GM23338 (cell line): ENCODE results near the gene TMPRSS9. TPM values are rescaled to one million over a fixed set of nuclear protein-coding genes. Genes with fewer than 3 reads are reported as not detected.
A peak's percentile ranks its signal among the peaks of the same experiment; 100 is the strongest.

Experiments used
- ATAC-seq: fragments of 200-7000 bp; cut with Tn5 transposase; 3 replicates; pipeline ENCODE4 v1.9.1; 2020
- DNase-seq: peaks from one replicate; pipeline ENCODE4 v3.0.0-alpha.2; 2015; ENCODE audit warnings: low spot score
- H2AFZ ChIP-seq: fragments of 200-600 bp; sonication (generic); 2 replicates; pipeline ENCODE4 v1.8.0; 2016; ENCODE audit warnings: antibody characterized with exemption, mild to moderate bottlenecking, moderate library complexity
- H3F3A ChIP-seq: fragments of 200-600 bp; sonication (generic); replicated peaks from 2 replicates; pipeline ENCODE4 v1.8.0; 2017; ENCODE audit warnings: antibody characterized with exemption, mixed run types, low read depth
- H3K27ac ChIP-seq: fragments of 200-600 bp; sonication (generic); 2 replicates; pipeline ENCODE4 v1.6.1; 2016; ENCODE audit warnings: low read depth
- H3K27me3 ChIP-seq: fragments of 200-600 bp; sonication (generic); 2 replicates; pipeline ENCODE4 v1.8.0; 2016; ENCODE audit warnings: mild to moderate bottlenecking, mixed run types, moderate library complexity; ENCODE audit not compliant: insufficient read depth
- H3K36me3 ChIP-seq: fragments of 200-600 bp; sonication (generic); 2 replicates; pipeline ENCODE4 v1.8.0; 2016; ENCODE audit warnings: mild to moderate bottlenecking; ENCODE audit not compliant: insufficient read depth
- H3K4me1 ChIP-seq: fragments of 200-600 bp; sonication (generic); 2 replicates; pipeline ENCODE4 v1.8.0; 2016; ENCODE audit warnings: mild to moderate bottlenecking, moderate library complexity; ENCODE audit not compliant: insufficient read depth
- H3K4me2 ChIP-seq: fragments of 200-600 bp; sonication (generic); 2 replicates; pipeline ENCODE4 v1.7.1; 2017; ENCODE audit warnings: mixed run types
- H3K4me3 ChIP-seq: fragments of 200-600 bp; sonication (generic); 2 replicates; pipeline ENCODE4 v1.6.1; 2016; ENCODE audit warnings: mixed run types
- H3K79me2 ChIP-seq: fragments of 200-600 bp; sonication (generic); replicated peaks from 2 replicates; pipeline ENCODE4 v1.8.0; 2017; ENCODE audit warnings: mild to moderate bottlenecking; ENCODE audit not compliant: insufficient read depth
- H3K9me2 ChIP-seq: fragments of 200-600 bp; sonication (generic); 2 replicates; pipeline ENCODE4 v1.8.0; 2017; ENCODE audit not compliant: insufficient read depth
- H4K20me1 ChIP-seq: fragments of 200-600 bp; sonication (generic); replicated peaks from 2 replicates; pipeline ENCODE4 v1.8.0; 2017; ENCODE audit warnings: mild to moderate bottlenecking; ENCODE audit not compliant: insufficient read depth
- H3K27ac Mint-ChIP-seq: 2 replicates; pipeline ENCODE4 v1.8.0; 2020; ENCODE audit warnings: inconsistent platforms, mild to moderate bottlenecking, moderate library complexity, mixed read lengths
- H3K27me3 Mint-ChIP-seq: 3 replicates; pipeline ENCODE4 v1.8.0; 2022; ENCODE audit warnings: low read depth, mild to moderate bottlenecking, moderate library complexity, mixed read lengths, inconsistent platforms; ENCODE audit not compliant: insufficient read depth, poor library complexity
- H3K36me3 Mint-ChIP-seq: 3 replicates; pipeline ENCODE4 v1.8.0; 2021; ENCODE audit warnings: low read depth, mild to moderate bottlenecking, inconsistent platforms, moderate library complexity, mixed read lengths
- H3K4me1 Mint-ChIP-seq: 3 replicates; pipeline ENCODE4 v1.8.0; 2020; ENCODE audit warnings: mild to moderate bottlenecking, inconsistent platforms, mixed read lengths
- H3K4me3 Mint-ChIP-seq: 3 replicates; pipeline ENCODE4 v1.8.0; 2021; ENCODE audit warnings: moderate library complexity, mild to moderate bottlenecking, inconsistent platforms, mixed read lengths
- H3K9me3 Mint-ChIP-seq: 3 replicates; pipeline ENCODE4 v1.8.0; 2020; ENCODE audit warnings: moderate library complexity, mild to moderate bottlenecking, inconsistent platforms, mixed read lengths
- CTCF ChIP-seq, 2 experiments: fragments of 200-600 bp in 1 of 2; sonication (generic) in 1 of 2; conservative IDR thresholded peaks; 2 replicates each; pipeline versions ENCODE4 v1.5.1 to v1.6.1; 2016 to 2017; ENCODE audit warnings: antibody characterized with exemption in 2 of 2, low read depth in 2 of 2, mild to moderate bottlenecking in 2 of 2, moderate library complexity in 1 of 2
- ETS1 ChIP-seq: IDR thresholded peaks from 2 replicates; pipeline ENCODE4 v1.6.1; 2016; ENCODE audit warnings: antibody characterized with exemption
- JUNB ChIP-seq: IDR thresholded peaks from one replicate; pipeline ENCODE4 v1.6.1; 2016; ENCODE audit warnings: antibody characterized with exemption; ENCODE audit not compliant: unreplicated experiment
- NANOG ChIP-seq: IDR thresholded peaks from 2 replicates; pipeline ENCODE4 v1.6.1; 2016; ENCODE audit warnings: antibody characterized with exemption, borderline replicate concordance
- POLR2AphosphoS5 ChIP-seq: IDR thresholded peaks from 2 replicates; pipeline ENCODE4 v1.6.1; 2016; ENCODE audit warnings: antibody characterized with exemption, low read depth
- REST ChIP-seq: IDR thresholded peaks from one replicate; pipeline ENCODE4 v1.6.1; 2018; ENCODE audit warnings: antibody characterized with exemption; ENCODE audit not compliant: unreplicated experiment
- STAT1 ChIP-seq: IDR thresholded peaks from one replicate; pipeline ENCODE4 v1.6.1; 2016; ENCODE audit warnings: antibody characterized with exemption; ENCODE audit not compliant: unreplicated experiment
- ZNF331 ChIP-seq: fragments of 250-450 bp; sonication (Bioruptor Pico); IDR thresholded peaks from 2 replicates; pipeline ENCODE4 v1.5.0; 2020; ENCODE audit warnings: low read depth, mild to moderate bottlenecking, moderate library complexity
- polyA plus RNA-seq: library from polyadenylated mRNA; unstranded; fragments of >200 nt; fragmentation: Nextera tagmentation; extraction: Ambion mirVana; gene quantifications from 2 replicates; pipeline ENCODE4 v1.2.1, GENCODE V29; 2016
- total RNA-seq: library from RNA; depleted of rRNA; stranded (reverse); fragments of >200 nt; shearing (Covaris generic); gene quantifications from 2 replicates; pipeline ENCODE4 v1.2.3, GENCODE V29; 2014

TMPRSS9 gene
- total and polyA plus RNA-seq, 2 experiments from 2014 or later = 0.05 to 0.28 TPM

GRCh38 chr19:2328401-2329148, 31.5 kb upstream of the TMPRSS9 start, which contains the start of the genes LSM7 and SPPL2B:
Gene LSM7 (minus strand): TSS chr19:2328586. CDS start chr19:2328566, 20 bp downstream.
Gene SPPL2B (plus strand): TSS chr19:2328684. CDS start chr19:2328710, 26 bp downstream.
- peaks cover 21% of the 10 kb centered on the region for H3K4me1 ChIP-seq
- peaks cover 10% of the 10 kb centered on the region; the same call in 1 of the 2 replicates for H4K20me1 ChIP-seq
- no peaks in the 10 kb centered on the region for H3K27me3 ChIP-seq
- no peaks in the 10 kb centered on the region for H3K9me2 ChIP-seq
- ATAC-seq (peak; percentile 66), DNase-seq (peak; percentile 87)
- 0 out of 2 replicates have a peak, but pooled peaks cover 3% of the 10 kb centered on the region for H3F3A ChIP-seq
- peak within 1 kb of the TSS; percentile 93 for H3K4me3 ChIP-seq
- H3K79me2 ChIP-seq = peaks cover 71% of the 10 kb centered on the region
- H3K4me2 ChIP-seq = peak within 1 kb of the TSS; percentile 93
- Mint-ChIP-seq H3K4me3 (peak within 1 kb of the TSS; percentile 97), H3K4me1 (peaks cover 45% of the 10 kb centered on the region), H3K27ac (peak within 1 kb of the TSS; percentile 97), H3K36me3 (peaks cover 29% of the 10 kb centered on the region), H3K27me3 (peaks cover 39% of the 10 kb centered on the region), H3K9me3 (peaks cover 3% of the 10 kb centered on the region; the same call in 1 of the 3 replicates)
- TF ChIP-seq POLR2AphosphoS5 = peak; percentile 90
- TF ChIP-seq REST = peak; percentile 6
- TF ChIP-seq JUNB = no peak
- peak; percentile 70; the same call in 1 of the 2 replicates for TF ChIP-seq ETS1
- no peaks in the 10 kb centered on the region for H3K36me3 ChIP-seq
- peak within 1 kb of the TSS; percentile 93 for H2AFZ ChIP-seq
- peak within 1 kb of the TSS; percentile 78 for H3K27ac ChIP-seq

- Histone ChIP-seq H3K79me2 (peaks cover 74% of the 10 kb centered on the region), H3F3A (peaks cover 4% of the 10 kb centered on the region; the same call in 1 of the 2 replicates), H4K20me1 (peaks cover 10% of the 10 kb centered on the region; the same call in 1 of the 2 replicates), H3K27me3 (no peaks in the 10 kb centered on the region), H3K36me3 (no peaks in the 10 kb centered on the region), H2AFZ (0 out of 2 replicates have a peak overlapping the region, but pooled peaks have one; percentile 93), H3K4me2 (peak overlapping the region; percentile 93), H3K4me1 (peaks cover 21% of the 10 kb centered on the region), H3K9me2 (no peaks in the 10 kb centered on the region), H3K4me3 (peak overlapping the region; percentile 93), H3K27ac (no peak overlapping the region)
- peak overlapping the region; percentile 97 for H3K4me3 Mint-ChIP-seq
- ATAC-seq (no peak), DNase-seq (no peak)
- peak overlapping the region; percentile 6 for H3K27ac Mint-ChIP-seq
- peaks cover 27% of the 10 kb centered on the region for H3K36me3 Mint-ChIP-seq
- peaks cover 47% of the 10 kb centered on the region for H3K4me1 Mint-ChIP-seq
- peaks cover 3% of the 10 kb centered on the region; the same call in 1 of the 3 replicates for H3K9me3 Mint-ChIP-seq
- peaks cover 39% of the 10 kb centered on the region for H3K27me3 Mint-ChIP-seq
- TF ChIP-seq REST (no peak), CTCF (conservative IDR thresholded peaks at IDR 0.05; ENCODE audit: low read depth in 2 of 2) (no peak), POLR2AphosphoS5 (no peak), NANOG (no peak), STAT1 (no peak), ZNF331 (CRISPR knock-in tag) (no peak)
Observed at GRCh38 chr19:2329149-2329478, 31.0 kb upstream of the TMPRSS9 start.
